Lower leg skin (tissue), 3 donors: ENCODE data around the gene PDLIM3.

Experiments used
- CTCF ChIP-seq, 3 donors: fragments of 450-650 bp; IDR thresholded peaks; one replicate each; pipeline ENCODE4 v1.5.1; 2016; ENCODE audit warnings: antibody characterized with exemption in 3 of 3, mild to moderate bottlenecking in 3 of 3, moderate library complexity in 2 of 3
- POLR2A ChIP-seq, 2 donors: fragments of 450-650 bp; IDR thresholded peaks; one replicate each; pipeline ENCODE4 v1.6.1; 2016 to 2017; ENCODE audit warnings: antibody characterized with exemption in 2 of 2, mild to moderate bottlenecking in 1 of 2, moderate library complexity in 1 of 2

GRCh38 chr4:185583813-185584212 lies 48.5 kb upstream of the PDLIM3 start:
- TF ChIP-seq CTCF (IDR thresholded peaks at IDR 0.05) (no peak), POLR2A (IDR thresholded peaks at IDR 0.05) (no peak)
